HG03460 (cell line): ENCODE data around the gene CDX1.
A peak's percentile ranks its signal among the peaks of the same experiment; 100 is the strongest.

Source experiments
- ATAC-seq: cut with Tn5 transposase; IDR thresholded peaks from one replicate; pipeline ENCODE4 v1.9.1; 2021; ENCODE audit not compliant: unreplicated experiment

CDX1 gene

GRCh38 chr5:150204590-150204960 is 38.0 kb downstream of the CDX1 start:
- no peak for ATAC-seq

DNA sequence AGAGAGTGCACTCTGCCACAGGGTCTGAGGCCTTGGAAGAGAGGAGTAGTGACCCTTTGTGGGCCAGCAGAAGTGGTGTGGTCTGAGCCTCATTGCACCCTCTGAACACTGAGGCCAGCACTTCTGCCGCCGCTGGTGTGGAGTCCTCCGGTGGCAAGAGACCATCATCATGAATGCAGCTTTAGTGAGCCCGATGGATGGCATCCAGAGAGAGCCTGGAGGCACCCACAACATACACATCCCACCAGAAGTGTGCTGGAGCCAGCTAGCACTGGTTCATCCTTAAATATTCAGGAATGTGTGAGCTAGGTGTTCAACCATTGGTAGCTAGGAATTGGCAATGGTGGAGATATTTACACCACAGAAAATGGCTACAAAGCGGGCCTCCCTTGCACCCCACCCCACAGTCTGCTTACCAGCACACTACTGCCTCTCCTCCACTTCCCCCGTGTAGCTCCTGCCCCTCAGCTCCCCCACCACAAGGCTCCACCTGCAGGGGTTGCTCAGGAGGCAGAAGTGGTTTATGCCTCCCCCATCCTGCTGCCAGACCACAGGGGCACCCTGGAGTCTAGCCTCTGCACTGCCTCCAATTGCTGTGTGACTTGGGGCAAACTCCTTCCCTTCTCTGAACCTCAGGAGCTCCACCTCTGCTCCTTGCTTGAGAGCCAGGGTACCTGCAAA is 39.7 kb downstream of the CDX1 start:
- ATAC-seq, result no peak

- ATAC-seq, result no peak
Measured at GRCh38 chr5:150206779-150207115, 40.2 kb downstream of the CDX1 start.

GRCh38 chr5:150208187-150209098 is 41.9 kb downstream of the CDX1 start:
- no peak for ATAC-seq

DNA sequence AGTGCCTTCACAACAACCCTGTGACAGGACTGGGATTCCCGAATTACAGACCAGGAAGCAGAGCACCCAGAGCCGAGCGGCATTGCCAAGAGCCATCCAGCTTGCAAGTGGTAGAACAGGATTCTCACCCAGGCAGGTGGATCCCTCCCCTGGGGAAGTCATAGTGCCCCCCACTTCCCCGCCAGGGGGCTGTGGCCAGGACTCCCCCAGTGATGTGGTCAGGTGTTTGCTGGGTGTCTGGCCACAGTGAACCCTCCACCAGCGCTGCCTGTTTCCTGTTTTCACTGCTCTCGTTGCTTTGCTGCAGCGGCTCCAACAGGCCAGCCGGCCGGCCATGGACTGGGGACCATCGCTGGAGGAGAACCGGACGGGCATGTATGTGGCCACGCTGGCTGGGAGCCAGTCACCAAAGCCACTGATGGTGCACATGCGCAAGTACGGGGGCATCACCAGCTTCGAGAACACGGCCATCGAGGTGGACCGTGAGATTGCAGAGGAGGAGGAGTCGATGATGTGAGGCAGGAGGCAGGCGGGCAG is 42.6 kb downstream of the CDX1 start:
- ATAC-seq, result no peak

- ATAC-seq, result no peak
Measured at GRCh38 chr5:150210644-150211043, 44.1 kb downstream of the CDX1 start.

GRCh38 chr5:150211156-150212030 is 44.8 kb downstream of the CDX1 start:
- no peak for ATAC-seq

- no peak for ATAC-seq
Measured at GRCh38 chr5:150213530-150213929, 47.0 kb downstream of the CDX1 start.

DNA sequence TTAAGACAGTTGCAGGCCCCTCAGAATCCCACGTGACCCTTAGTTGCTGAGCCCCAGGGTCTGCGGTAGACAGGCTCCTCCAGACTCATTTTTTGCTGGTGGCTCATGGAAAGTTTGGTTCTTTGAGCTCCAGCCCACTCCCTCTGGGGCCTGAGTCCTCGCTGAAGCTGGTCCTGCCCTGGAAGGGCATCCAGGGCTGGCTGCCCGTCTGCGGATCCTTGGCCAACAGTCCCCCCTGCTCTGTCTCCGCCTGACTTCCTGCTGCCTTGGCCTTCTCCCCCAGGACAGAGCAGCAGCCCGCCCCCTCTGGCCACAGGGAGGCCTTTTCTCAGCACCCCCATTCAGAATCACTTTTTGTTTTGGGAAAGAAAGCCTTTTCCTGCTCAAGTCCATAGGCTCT is 47.7 kb downstream of the CDX1 start:
- no peak for ATAC-seq

DNA sequence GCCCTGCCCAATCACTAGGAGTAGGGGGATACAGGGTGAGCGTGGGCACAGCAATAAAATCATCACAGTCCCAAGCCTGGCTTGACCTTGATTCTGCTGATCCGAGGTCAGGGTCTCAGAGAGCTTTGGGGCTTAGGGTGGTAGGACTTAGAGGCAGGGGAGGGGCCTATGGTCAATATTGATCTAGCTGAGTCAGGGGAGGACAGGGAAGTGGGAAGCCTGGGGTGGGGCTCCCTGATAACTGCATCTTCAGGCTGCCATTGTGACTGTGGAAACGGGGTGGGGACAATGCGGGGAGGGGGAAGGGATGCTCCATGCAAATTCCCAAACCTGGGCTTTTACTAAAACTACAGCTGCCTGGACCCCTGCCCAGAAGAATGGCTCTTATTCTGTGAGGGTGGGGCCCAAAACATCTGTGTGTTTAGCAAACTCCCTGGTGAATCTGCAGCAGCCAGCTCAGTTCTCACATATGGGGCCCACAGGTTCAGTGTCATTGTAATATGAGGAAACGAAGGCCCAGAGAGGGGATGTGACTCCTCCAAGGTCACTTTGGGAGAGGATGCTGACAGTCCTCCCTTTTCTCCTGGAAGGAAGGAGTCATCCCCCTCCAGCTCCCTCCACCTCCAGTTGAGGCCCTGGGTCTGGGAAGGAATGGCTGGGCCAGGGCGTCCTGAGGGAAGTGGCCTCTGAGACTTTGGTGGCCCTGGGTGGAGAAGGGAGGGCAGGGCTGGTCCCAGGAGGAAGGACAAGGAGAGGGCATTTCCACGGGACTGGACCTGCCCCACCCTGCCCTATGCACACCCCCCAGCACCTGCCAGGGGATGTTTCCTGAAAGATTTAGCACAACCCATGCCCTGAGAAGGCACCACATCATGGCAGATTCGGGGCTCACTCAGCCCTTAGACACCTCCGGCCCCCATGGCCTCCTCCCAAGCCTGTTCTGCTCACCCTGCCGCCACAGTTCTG is 49.7 kb downstream of the CDX1 start:
- ATAC-seq, result no peak

DNA sequence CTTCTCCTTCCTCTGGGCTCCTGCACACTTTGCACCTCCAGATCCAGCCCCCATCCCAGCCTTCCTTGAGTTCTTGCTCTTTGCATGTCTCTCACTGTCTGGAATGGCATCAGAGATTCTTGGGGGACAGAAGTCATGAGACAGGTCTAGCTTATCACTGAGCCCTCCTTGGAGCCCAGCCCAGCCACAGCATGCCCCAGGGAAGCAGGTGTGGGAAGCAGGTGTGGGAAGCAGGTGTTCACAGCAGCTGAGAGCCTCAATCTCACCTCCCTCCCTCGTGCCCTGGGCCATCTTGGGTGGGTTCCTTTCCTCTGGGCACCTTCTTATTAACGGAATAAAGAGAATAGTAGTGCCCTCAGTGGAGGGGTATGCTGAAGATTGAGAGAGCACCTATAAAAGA is 50.5 kb downstream of the CDX1 start:
- ATAC-seq, result no peak

DNA sequence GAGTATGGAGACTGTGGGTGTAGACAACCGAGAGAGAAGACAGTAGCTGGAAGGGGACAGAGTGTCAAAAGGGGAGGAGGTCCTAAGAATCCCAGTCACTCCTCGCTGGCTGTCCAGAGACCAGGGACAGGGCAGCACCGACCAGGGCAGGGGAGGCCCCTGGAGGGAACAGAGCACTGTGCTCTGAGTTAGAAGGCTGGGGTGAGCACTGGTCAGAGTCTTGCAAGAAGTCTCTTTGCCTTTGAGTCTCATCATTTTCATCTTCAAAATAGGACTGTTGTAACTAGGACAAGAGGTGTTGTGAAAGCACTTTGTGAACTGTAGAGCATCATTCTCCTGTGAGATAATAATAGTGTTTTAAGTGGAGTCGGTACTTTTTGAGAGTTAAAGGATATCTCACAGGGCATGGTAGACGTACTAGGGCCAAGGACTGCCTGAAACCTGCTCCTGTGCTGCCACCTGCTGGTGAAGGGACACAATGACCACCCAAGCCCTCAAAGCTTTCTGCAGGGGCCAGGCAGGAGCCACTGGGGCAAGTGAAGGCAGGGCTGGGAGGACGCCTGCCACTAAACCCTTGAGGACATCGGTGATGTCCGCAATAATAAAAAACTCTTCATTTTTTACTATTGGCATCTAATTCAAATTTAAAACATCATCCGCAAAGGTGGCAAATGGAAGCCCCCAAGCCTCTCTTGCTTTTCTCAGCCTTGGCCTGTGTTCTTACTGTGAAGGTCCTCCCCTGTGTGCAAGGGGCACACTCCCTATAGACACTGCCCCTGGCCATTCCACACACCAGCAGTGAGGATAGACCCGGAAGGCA is 51.5 kb downstream of the CDX1 start:
- peak; percentile 96 for ATAC-seq

GRCh38 chr5:150218693-150219035 is 52.1 kb downstream of the CDX1 start:
- no peak for ATAC-seq

DNA sequence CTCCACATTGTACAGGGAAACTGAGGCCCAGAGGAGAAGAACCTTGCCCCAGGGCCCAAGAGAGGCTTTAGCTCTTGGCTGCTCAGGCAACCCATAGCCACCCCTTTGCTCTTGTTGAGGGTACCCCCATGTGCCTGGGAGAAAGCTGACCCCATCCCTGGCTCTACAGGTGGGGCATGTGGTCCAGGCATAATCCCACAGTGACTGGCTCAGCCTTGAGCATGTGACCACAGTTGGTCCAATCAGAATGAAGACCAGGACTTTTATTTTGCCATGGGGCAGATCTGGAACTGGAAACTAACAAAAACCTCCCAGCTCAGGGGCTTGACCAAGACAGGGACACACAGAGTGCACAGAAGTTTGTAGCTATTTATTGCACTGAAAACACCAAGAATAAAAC is 52.6 kb downstream of the CDX1 start:
- ATAC-seq, result no peak

DNA sequence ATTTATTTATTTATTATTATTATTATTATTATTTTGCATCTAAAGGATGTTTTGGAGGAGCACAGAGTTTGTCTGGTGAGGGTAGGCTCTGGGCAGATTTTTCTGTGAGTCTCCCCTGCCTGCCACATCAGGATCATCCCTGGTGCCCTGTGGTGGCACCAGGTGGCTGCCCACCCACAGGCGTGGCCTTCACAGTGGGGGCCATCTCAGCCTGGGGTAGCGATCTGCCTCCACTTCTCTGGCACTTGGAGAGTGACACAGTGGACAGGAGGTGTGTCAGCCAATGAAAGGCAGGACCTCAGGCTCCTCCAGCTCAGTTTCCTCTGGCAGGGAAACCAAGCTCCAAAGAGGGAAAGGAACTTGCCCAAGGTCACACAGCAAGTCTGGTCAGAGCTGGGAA is 53.3 kb downstream of the CDX1 start:
- no peak for ATAC-seq

DNA sequence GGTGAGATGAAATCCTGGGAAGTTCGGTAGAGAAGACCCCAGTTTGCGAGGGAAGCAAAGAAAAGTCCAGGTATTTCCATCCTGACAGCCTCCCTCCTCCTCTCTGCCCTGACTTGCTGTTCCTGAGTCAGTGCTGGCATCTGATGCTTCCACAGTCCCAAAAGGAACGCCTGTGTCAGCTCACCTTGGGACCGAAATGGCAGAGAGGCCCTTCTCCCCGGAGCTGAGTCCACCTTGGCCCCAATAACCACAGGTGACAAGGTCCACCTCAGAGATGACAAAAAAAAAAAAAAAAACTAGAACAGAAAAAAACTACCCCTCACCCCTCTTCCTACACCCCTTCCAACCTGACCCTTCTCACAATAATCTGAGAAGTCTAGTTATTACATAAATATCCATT is 54.9 kb downstream of the CDX1 start:
- ATAC-seq, result no peak

GRCh38 chr5:150222906-150223305 is 56.3 kb downstream of the CDX1 start:
- ATAC-seq, result no peak

DNA sequence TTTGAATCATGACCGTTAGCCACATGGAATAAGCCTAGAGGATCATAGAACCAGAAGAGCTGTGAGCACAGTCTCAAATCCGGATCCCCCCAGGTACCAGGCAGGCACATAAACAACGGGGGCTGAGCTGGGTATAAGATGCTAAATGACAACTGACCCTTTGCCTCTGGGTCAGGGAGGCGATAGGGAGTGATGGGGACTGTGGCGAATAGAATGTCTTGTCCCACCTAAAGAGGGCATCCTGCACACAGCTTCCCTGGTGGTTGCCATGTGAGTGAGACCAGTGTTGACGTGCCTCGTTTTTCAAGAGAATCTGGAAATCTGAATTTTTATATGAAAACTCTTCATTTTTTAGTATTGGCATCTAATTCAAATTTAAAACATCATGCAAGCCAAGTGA is 56.9 kb downstream of the CDX1 start:
- no peak for ATAC-seq

GRCh38 chr5:150224483-150225027 is 58.0 kb downstream of the CDX1 start:
- no peak for ATAC-seq
